ENCODE measurements around the gene SGF29.
"Not testable (repeated sequence)": the region's sequence is repeated elsewhere in the genome, so short reads cannot be mapped to it uniquely, and the experiment has no call there.

The SGF29 gene

GRCh38 chr16:28553776-28554633 lies at the start of gene SGF29:
SGF29 (plus strand) TSS chr16:28553920; CDS start chr16:28581070, 27,150 bp downstream.
- DNase-seq = peak; percentile 96

- DNase-seq = peak; percentile 74
Observed at GRCh38 chr16:28504707-28505404, 48.9 kb upstream of the SGF29 start.

GRCh38 chr16:28505489-28506137 lies 48.1 kb upstream of the SGF29 start:
- no peak for DNase-seq

GRCh38 chr16:28511031-28511430 lies 42.7 kb upstream of the SGF29 start:
- DNase-seq = no peak

- DNase-seq = no peak
Observed at GRCh38 chr16:28511801-28512789, 41.6 kb upstream of the SGF29 start.

- no peak for DNase-seq
Observed at GRCh38 chr16:28513484-28514181, 40.1 kb upstream of the SGF29 start.

- DNase-seq = no peak
Observed at GRCh38 chr16:28514246-28514645, 39.5 kb upstream of the SGF29 start.

GRCh38 chr16:28520672-28521071 lies 33.0 kb upstream of the SGF29 start:
- DNase-seq = no peak

GRCh38 chr16:28521436-28521835 lies 32.3 kb upstream of the SGF29 start:
- DNase-seq = no peak

GRCh38 chr16:28522792-28523191 lies 30.9 kb upstream of the SGF29 start:
- DNase-seq = no peak

GRCh38 chr16:28524681-28525171 lies 29.0 kb upstream of the SGF29 start:
- no peak for DNase-seq

- DNase-seq = no peak
Observed at GRCh38 chr16:28526201-28527099, 27.3 kb upstream of the SGF29 start.

GRCh38 chr16:28527100-28527785 lies 26.5 kb upstream of the SGF29 start:
- not testable (repeated sequence) for DNase-seq

GRCh38 chr16:28527985-28528384 lies 25.7 kb upstream of the SGF29 start:
- no peak for DNase-seq

GRCh38 chr16:28528463-28528867 lies 25.3 kb upstream of the SGF29 start:
- DNase-seq = no peak

GRCh38 chr16:28529124-28529523 lies 24.6 kb upstream of the SGF29 start:
- no peak for DNase-seq

GRCh38 chr16:28531777-28532744 lies 21.7 kb upstream of the SGF29 start:
- no peak for DNase-seq

- no peak for DNase-seq
Observed at GRCh38 chr16:28532940-28533647, 20.6 kb upstream of the SGF29 start.

Measured in NCI-H69 (cell line).